ENCODE data around the gene LTBP3.

LTBP3 gene

GRCh38 chr11:65555693-65556231, 2.4 kb downstream of the LTBP3 start:
- in situ Hi-C loops (cut with HindIII; ENCODE audit: low sequenced_read_pairs) = no loop called here

- in situ Hi-C loops (cut with HindIII; ENCODE audit: low sequenced_read_pairs) = no loop called here
Measured at GRCh38 chr11:65554842-65555430, 3.2 kb downstream of the LTBP3 start.

- in situ Hi-C loops (cut with HindIII; ENCODE audit: low sequenced_read_pairs) = no loop called here
Measured at GRCh38 chr11:65554057-65554818, 3.9 kb downstream of the LTBP3 start.

- in situ Hi-C loops (cut with HindIII; ENCODE audit: low sequenced_read_pairs) = no loop called here
Measured at GRCh38 chr11:65553301-65554001, 4.7 kb downstream of the LTBP3 start.

GRCh38 chr11:65552388-65552951, 5.7 kb downstream of the LTBP3 start:
- in situ Hi-C loops (cut with HindIII; ENCODE audit: low sequenced_read_pairs) = no loop called here

GRCh38 chr11:65551572-65552387, 6.4 kb downstream of the LTBP3 start:
- in situ Hi-C loops (cut with HindIII; ENCODE audit: low sequenced_read_pairs) = no loop called here

- in situ Hi-C loops (cut with HindIII; ENCODE audit: low sequenced_read_pairs) = no loop called here
Measured at GRCh38 chr11:65549096-65549495, 9.1 kb downstream of the LTBP3 start.

GRCh38 chr11:65548395-65548794, 9.8 kb downstream of the LTBP3 start:
- in situ Hi-C loops (cut with HindIII; ENCODE audit: low sequenced_read_pairs) = no loop called here

- in situ Hi-C loops (cut with HindIII; ENCODE audit: low sequenced_read_pairs) = no loop called here
Measured at GRCh38 chr11:65547446-65548125, 10.6 kb downstream of the LTBP3 start.

GRCh38 chr11:65546217-65546958, 11.8 kb downstream of the LTBP3 start:
- in situ Hi-C loops (cut with HindIII; ENCODE audit: low sequenced_read_pairs) = no loop called here

- in situ Hi-C loops (cut with HindIII; ENCODE audit: low sequenced_read_pairs) = no loop called here
Measured at GRCh38 chr11:65545853-65546216, 12.3 kb downstream of the LTBP3 start.

GRCh38 chr11:65542738-65543390, 15.3 kb downstream of the LTBP3 start:
- in situ Hi-C loops (cut with HindIII; ENCODE audit: low sequenced_read_pairs) = no loop called here

- in situ Hi-C loops (cut with HindIII; ENCODE audit: low sequenced_read_pairs) = no loop called here
Measured at GRCh38 chr11:65541093-65541982, 16.8 kb downstream of the LTBP3 start.

- in situ Hi-C loops (cut with HindIII; ENCODE audit: low sequenced_read_pairs) = no loop called here
Measured at GRCh38 chr11:65540290-65541092, 17.7 kb downstream of the LTBP3 start.

- in situ Hi-C loops (cut with HindIII; ENCODE audit: low sequenced_read_pairs) = no loop called here
Measured at GRCh38 chr11:65539744-65540289, 18.3 kb downstream of the LTBP3 start.

GRCh38 chr11:65538915-65539743, 19.0 kb downstream of the LTBP3 start:
- in situ Hi-C loops (cut with HindIII; ENCODE audit: low sequenced_read_pairs) = no loop called here
